Mesothelial cell of epicardium (in vitro differentiated cells): ENCODE measurements around the gene ATAD3A. TPM values are rescaled to one million over a fixed set of nuclear protein-coding genes. Genes with fewer than 3 reads are reported as not detected.
A peak's percentile ranks its signal among the peaks of the same experiment; 100 is the strongest.

Source experiments
- DNase-seq, 2 experiments: peaks; one replicate each; pipeline ENCODE4 v3.0.0; 2021; ENCODE audit warnings: low spot score in 2 of 2; ENCODE audit not compliant: unreplicated experiment in 2 of 2
- H3K27ac Mint-ChIP-seq: 2 replicates; pipeline ENCODE4 v1.8.0; 2021; ENCODE audit warnings: mixed read lengths
- H3K27me3 Mint-ChIP-seq: 2 replicates; pipeline ENCODE4 v1.8.0; 2021; ENCODE audit warnings: low read depth, mixed read lengths
- H3K36me3 Mint-ChIP-seq: 2 replicates; pipeline ENCODE4 v1.8.0; 2021; ENCODE audit warnings: mixed read lengths
- H3K4me1 Mint-ChIP-seq: 2 replicates; pipeline ENCODE4 v1.8.0; 2021; ENCODE audit warnings: mixed read lengths
- H3K4me3 Mint-ChIP-seq: 2 replicates; pipeline ENCODE4 v1.8.0; 2021; ENCODE audit warnings: mild to moderate bottlenecking, moderate library complexity, mixed read lengths
- H3K9me3 Mint-ChIP-seq: 2 replicates; pipeline ENCODE4 v1.8.0; 2021; ENCODE audit warnings: mixed read lengths
- total RNA-seq: library from RNA; stranded (reverse); gene quantifications from 3 replicates; pipeline ENCODE4 v1.2.1, GENCODE V29; 2021
- TF ChIP-seq, protein P1 (sequence below): fragments of 200-600 bp; sonication (generic); IDR thresholded peaks from one replicate; pipeline ENCODE4 v1.5.0; 2021; ENCODE audit warnings: antibody characterized with exemption; ENCODE audit not compliant: unreplicated experiment

The ATAD3A gene
- total RNA-seq, 1 donor from 2014 or later: 35.3 TPM

DNA sequence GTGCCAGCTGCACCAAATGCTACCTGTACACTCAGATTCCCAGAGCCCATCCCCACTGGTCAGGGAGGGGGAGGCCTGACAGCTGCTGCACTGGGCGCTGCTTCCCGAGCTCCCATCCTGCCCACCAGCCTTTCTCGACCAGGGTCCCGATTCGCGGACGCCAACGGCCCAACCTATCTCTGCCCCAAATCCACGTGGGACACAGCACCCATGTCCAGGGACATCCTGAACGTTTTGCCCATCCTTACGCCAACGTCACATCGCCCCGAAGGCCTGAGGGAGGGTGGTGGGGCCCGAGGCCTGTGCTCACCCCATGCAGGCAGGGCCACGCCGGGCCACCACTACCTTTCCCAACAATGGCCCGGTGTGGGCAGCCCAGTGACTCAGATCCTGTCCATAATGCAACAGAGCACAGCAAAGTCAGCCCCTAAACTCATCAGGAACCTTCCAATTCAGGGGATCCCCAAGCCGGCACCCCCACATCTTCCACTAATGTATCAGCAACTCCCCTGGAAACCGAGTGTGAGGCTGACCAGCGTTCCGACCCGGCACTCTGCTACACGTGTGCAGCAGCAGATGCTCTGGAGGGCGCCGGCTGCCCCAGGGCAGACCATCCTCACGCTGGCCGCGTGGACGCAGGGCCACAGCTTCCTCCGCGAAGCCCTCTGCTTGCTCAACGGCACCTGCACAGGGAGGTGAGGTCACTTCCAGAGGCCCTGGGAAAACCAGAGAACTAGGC, 39.7 kb downstream of the ATAD3A start:
- Mint-ChIP-seq H3K9me3 (no peaks in the 10 kb centered on the region), H3K4me3 (no peak overlapping the region), H3K27ac (no peak overlapping the region), H3K27me3 (no peaks in the 10 kb centered on the region), H3K4me1 (no peaks in the 10 kb centered on the region), H3K36me3 (no peaks in the 10 kb centered on the region)
- no peak for DNase-seq
- TF ChIP-seq, protein P1, sequence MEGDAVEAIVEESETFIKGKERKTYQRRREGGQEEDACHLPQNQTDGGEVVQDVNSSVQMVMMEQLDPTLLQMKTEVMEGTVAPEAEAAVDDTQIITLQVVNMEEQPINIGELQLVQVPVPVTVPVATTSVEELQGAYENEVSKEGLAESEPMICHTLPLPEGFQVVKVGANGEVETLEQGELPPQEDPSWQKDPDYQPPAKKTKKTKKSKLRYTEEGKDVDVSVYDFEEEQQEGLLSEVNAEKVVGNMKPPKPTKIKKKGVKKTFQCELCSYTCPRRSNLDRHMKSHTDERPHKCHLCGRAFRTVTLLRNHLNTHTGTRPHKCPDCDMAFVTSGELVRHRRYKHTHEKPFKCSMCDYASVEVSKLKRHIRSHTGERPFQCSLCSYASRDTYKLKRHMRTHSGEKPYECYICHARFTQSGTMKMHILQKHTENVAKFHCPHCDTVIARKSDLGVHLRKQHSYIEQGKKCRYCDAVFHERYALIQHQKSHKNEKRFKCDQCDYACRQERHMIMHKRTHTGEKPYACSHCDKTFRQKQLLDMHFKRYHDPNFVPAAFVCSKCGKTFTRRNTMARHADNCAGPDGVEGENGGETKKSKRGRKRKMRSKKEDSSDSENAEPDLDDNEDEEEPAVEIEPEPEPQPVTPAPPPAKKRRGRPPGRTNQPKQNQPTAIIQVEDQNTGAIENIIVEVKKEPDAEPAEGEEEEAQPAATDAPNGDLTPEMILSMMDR: no peak

DNA sequence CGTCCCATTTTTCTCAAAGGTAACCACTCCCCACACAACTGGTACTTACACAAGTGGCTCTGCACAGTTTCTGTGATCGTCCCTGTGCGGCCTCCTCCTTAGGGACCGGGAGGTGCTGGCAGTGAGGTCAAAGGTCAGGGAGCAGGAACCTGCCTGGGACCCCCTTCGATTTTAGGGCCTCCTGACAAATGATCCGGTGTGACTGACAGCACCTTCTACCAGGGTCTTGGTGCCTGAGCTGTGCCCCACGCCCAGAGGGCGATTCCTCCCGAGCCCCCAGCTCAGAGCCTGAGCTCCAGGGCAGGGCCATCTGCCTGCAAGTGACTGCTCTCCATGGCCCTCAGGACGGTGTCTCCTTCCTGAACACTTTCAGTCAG, 40.3 kb downstream of the ATAD3A start:
- Mint-ChIP-seq H3K9me3 (no peaks in the 10 kb centered on the region), H3K27me3 (no peaks in the 10 kb centered on the region), H3K4me1 (no peaks in the 10 kb centered on the region), H3K36me3 (no peaks in the 10 kb centered on the region), H3K4me3 (no peak overlapping the region), H3K27ac (no peak overlapping the region)
- no peak for DNase-seq
- TF ChIP-seq, protein P1: no peak

DNA sequence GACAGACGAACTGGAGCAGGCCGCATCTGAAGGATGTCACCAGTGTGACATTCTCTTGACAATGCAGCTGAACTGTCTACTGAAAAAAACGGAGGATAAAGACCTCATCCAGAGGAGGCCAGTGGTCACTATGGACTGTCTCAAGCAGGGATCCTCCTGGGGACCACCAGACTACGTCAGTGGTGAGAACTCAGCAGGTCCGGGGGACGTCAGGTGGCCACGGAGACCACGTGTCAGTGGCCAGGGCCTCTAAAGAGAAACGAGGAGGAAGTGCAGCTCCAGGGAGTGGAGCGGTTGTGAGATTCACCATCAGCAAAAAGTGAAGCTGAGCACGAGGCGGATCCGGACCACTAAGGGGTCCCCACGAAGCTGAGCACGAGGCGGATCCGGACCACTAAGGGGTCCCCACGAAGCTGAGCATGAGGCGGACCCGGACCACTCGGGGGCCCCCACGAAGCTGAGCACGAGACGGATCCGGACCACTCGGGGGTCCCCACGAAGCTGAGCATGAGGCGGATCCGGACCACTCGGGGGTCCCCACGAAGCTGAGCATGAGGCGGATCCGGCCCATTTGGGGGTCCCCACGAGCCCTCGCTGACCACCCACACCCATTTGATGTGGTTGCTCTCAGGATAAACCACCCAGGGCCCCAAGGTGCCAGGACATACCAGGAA, 42.0 kb downstream of the ATAD3A start:
- no peaks in the 10 kb centered on the region for H3K36me3 Mint-ChIP-seq
- H3K9me3 Mint-ChIP-seq: no peaks in the 10 kb centered on the region
- no peak for DNase-seq
- peak overlapping the region; percentile 25 for H3K27ac Mint-ChIP-seq
- H3K4me1 Mint-ChIP-seq: no peaks in the 10 kb centered on the region
- TF ChIP-seq, protein P1: no peak
- H3K27me3 Mint-ChIP-seq: no peaks in the 10 kb centered on the region
- H3K4me3 Mint-ChIP-seq: no peak overlapping the region

DNA sequence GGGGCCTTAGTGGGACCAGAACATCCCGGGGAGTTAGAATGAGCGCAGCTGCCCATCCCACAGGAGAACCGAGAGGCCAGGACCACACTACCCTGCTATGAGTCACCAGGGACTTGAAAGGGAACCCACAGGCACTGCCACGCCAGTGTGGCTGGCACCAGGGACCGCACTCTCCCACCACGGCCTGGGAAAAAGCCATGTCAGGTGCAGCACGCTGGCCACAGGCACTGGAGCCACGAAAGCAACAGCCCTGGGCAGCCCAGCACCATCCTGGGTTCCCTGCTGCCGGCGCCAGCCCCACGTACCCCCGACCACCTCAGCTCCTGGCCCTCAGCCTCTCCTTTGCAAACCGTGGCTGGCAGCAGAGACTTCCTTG, 42.6 kb downstream of the ATAD3A start:
- H3K4me1 Mint-ChIP-seq: no peaks in the 10 kb centered on the region
- H3K27me3 Mint-ChIP-seq: no peaks in the 10 kb centered on the region
- no peaks in the 10 kb centered on the region for H3K36me3 Mint-ChIP-seq
- H3K27ac Mint-ChIP-seq: no peak overlapping the region
- no peak for DNase-seq
- no peaks in the 10 kb centered on the region for H3K9me3 Mint-ChIP-seq
- H3K4me3 Mint-ChIP-seq: no peak overlapping the region
- TF ChIP-seq, protein P1: no peak

DNA sequence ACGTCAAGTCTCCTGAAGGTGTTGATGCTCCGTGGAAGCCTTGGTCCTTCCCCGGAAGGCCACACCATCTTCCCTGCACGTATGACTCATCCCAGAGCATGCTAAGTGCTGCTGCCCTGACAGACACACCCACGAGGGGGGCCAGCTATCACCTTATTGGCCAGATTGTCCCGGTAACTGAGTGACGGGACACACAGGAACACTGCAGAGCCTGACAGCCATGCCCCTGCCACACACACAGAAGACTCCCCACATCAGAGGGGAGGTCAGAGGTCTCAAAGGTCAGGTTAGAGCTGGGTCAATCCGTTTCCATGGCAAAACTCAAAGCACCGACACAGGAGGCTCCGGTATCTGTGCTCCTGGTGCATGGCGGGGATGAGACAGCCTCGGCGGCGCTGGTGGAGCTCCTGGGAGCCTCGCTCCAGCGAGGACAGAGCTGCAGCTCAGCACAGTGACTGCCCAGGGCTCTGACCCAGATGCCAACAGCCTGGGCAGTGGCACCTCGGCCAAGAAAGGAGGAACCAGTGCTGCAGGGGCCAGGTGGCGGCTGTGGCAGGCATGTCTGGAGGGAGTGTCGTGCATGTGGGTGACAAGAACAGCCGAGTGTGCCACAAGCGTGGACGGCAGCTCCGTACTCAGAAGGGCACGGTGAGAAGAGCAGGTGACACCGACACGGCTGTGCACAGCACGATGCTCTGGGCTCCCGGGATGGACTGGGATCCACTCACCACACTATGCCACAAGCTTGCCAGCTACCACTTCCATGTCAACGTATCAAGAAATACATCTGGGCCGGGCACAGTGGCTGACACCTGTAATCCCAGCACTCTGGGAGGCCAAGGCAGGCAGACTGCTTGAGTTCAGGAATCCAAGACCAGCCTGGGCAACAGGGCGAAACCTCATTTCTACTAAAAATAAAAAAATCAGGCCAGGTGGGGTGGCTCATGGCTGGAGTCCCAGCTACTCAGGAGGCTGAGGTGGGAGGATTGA, 43.3 kb downstream of the ATAD3A start:
- no peak for DNase-seq
- no peaks in the 10 kb centered on the region for H3K36me3 Mint-ChIP-seq
- H3K4me3 Mint-ChIP-seq: no peak overlapping the region
- H3K9me3 Mint-ChIP-seq: no peaks in the 10 kb centered on the region
- no peaks in the 10 kb centered on the region for H3K27me3 Mint-ChIP-seq
- H3K27ac Mint-ChIP-seq: no peak overlapping the region
- TF ChIP-seq, protein P1: no peak
- no peaks in the 10 kb centered on the region for H3K4me1 Mint-ChIP-seq
